T-helper 1 cell treated with Interleukin-12 subunit alpha and Interleukin-12 subunit beta and Interleukin-4 antibody, amounts not matched to agents 30 μg/mL and 1 μg/mL, for 36 hours (primary cell): ENCODE data around the gene GPLD1.

ENCODE experiments used
- H3K27ac Mint-ChIP-seq: one replicate; pipeline ENCODE4 v1.8.0; 2021; ENCODE audit warnings: mild to moderate bottlenecking, mixed read lengths
- H3K27me3 Mint-ChIP-seq: one replicate; pipeline ENCODE4 v1.8.0; 2021; ENCODE audit warnings: low read depth, mixed read lengths
- H3K36me3 Mint-ChIP-seq: one replicate; pipeline ENCODE4 v1.8.0; 2021; ENCODE audit warnings: low read depth, mixed read lengths
- H3K4me1 Mint-ChIP-seq: one replicate; pipeline ENCODE4 v1.8.0; 2021; ENCODE audit warnings: low read depth, mixed read lengths
- H3K4me3 Mint-ChIP-seq: one replicate; pipeline ENCODE4 v1.8.0; 2021; ENCODE audit warnings: mild to moderate bottlenecking, moderate library complexity, mixed read lengths
- H3K9me3 Mint-ChIP-seq: one replicate; pipeline ENCODE4 v1.8.0; 2021; ENCODE audit warnings: mixed read lengths

Gene GPLD1

GRCh38 chr6:24484657-24485323, 4.6 kb downstream of the GPLD1 start:
- no peak overlapping the region for H3K27ac Mint-ChIP-seq
- no peak overlapping the region for H3K4me3 Mint-ChIP-seq
- no peaks in the 10 kb centered on the region for H3K36me3 Mint-ChIP-seq
- H3K27me3 Mint-ChIP-seq, result no peaks in the 10 kb centered on the region
- no peaks in the 10 kb centered on the region for H3K9me3 Mint-ChIP-seq
- H3K4me1 Mint-ChIP-seq, result no peaks in the 10 kb centered on the region

GRCh38 chr6:24481449-24481848, 7.9 kb downstream of the GPLD1 start:
- Mint-ChIP-seq H3K4me3 (no peak overlapping the region), H3K27ac (no peak overlapping the region), H3K27me3 (peaks cover 7% of the 10 kb centered on the region), H3K9me3 (no peaks in the 10 kb centered on the region), H3K4me1 (no peaks in the 10 kb centered on the region), H3K36me3 (no peaks in the 10 kb centered on the region)

GRCh38 chr6:24480705-24481104, 8.7 kb downstream of the GPLD1 start:
- Mint-ChIP-seq H3K36me3 (no peaks in the 10 kb centered on the region), H3K27ac (no peak overlapping the region), H3K27me3 (peaks cover 7% of the 10 kb centered on the region), H3K4me3 (no peak overlapping the region), H3K9me3 (no peaks in the 10 kb centered on the region), H3K4me1 (no peaks in the 10 kb centered on the region)

GRCh38 chr6:24478903-24479302, 10.5 kb downstream of the GPLD1 start:
- H3K36me3 Mint-ChIP-seq, result no peaks in the 10 kb centered on the region
- no peak overlapping the region for H3K27ac Mint-ChIP-seq
- peaks cover 7% of the 10 kb centered on the region for H3K27me3 Mint-ChIP-seq
- no peaks in the 10 kb centered on the region for H3K4me1 Mint-ChIP-seq
- no peaks in the 10 kb centered on the region for H3K9me3 Mint-ChIP-seq
- H3K4me3 Mint-ChIP-seq, result no peak overlapping the region

- Mint-ChIP-seq H3K27me3 (peaks cover 7% of the 10 kb centered on the region), H3K4me1 (no peaks in the 10 kb centered on the region), H3K4me3 (no peak overlapping the region), H3K27ac (no peak overlapping the region), H3K36me3 (no peaks in the 10 kb centered on the region), H3K9me3 (no peaks in the 10 kb centered on the region)
Observed at GRCh38 chr6:24477070-24477469, 12.3 kb downstream of the GPLD1 start.

- H3K9me3 Mint-ChIP-seq, result no peaks in the 10 kb centered on the region
- no peak overlapping the region for H3K27ac Mint-ChIP-seq
- no peak overlapping the region for H3K4me3 Mint-ChIP-seq
- H3K36me3 Mint-ChIP-seq, result no peaks in the 10 kb centered on the region
- H3K27me3 Mint-ChIP-seq, result peaks cover 7% of the 10 kb centered on the region
- no peaks in the 10 kb centered on the region for H3K4me1 Mint-ChIP-seq
Observed at GRCh38 chr6:24476631-24477030, 12.7 kb downstream of the GPLD1 start.

GRCh38 chr6:24472181-24472580, 17.2 kb downstream of the GPLD1 start:
- Mint-ChIP-seq H3K27ac (no peak overlapping the region), H3K4me3 (no peak overlapping the region), H3K9me3 (no peaks in the 10 kb centered on the region), H3K27me3 (no peaks in the 10 kb centered on the region), H3K36me3 (no peaks in the 10 kb centered on the region), H3K4me1 (no peaks in the 10 kb centered on the region)

GRCh38 chr6:24469811-24470210, 19.6 kb downstream of the GPLD1 start:
- Mint-ChIP-seq H3K4me1 (no peaks in the 10 kb centered on the region), H3K9me3 (no peaks in the 10 kb centered on the region), H3K27ac (no peak overlapping the region), H3K4me3 (no peak overlapping the region), H3K36me3 (no peaks in the 10 kb centered on the region), H3K27me3 (peaks cover 4% of the 10 kb centered on the region)

GRCh38 chr6:24464253-24465038, 24.9 kb downstream of the GPLD1 start:
- Mint-ChIP-seq H3K4me3 (no peak overlapping the region), H3K9me3 (no peaks in the 10 kb centered on the region), H3K27me3 (peaks cover 4% of the 10 kb centered on the region), H3K27ac (no peak overlapping the region), H3K36me3 (no peaks in the 10 kb centered on the region), H3K4me1 (no peaks in the 10 kb centered on the region)

GRCh38 chr6:24460966-24461365, 28.4 kb downstream of the GPLD1 start:
- Mint-ChIP-seq H3K27me3 (no peaks in the 10 kb centered on the region), H3K4me3 (no peak overlapping the region), H3K4me1 (no peaks in the 10 kb centered on the region), H3K27ac (no peak overlapping the region), H3K9me3 (no peaks in the 10 kb centered on the region), H3K36me3 (no peaks in the 10 kb centered on the region)

GRCh38 chr6:24458941-24459340, 30.4 kb downstream of the GPLD1 start:
- Mint-ChIP-seq H3K4me1 (no peaks in the 10 kb centered on the region), H3K4me3 (no peak overlapping the region), H3K27me3 (no peaks in the 10 kb centered on the region), H3K36me3 (no peaks in the 10 kb centered on the region), H3K9me3 (no peaks in the 10 kb centered on the region), H3K27ac (no peak overlapping the region)

- no peaks in the 10 kb centered on the region for H3K9me3 Mint-ChIP-seq
- no peak overlapping the region for H3K27ac Mint-ChIP-seq
Observed at GRCh38 chr6:24458134-24458533, 31.2 kb downstream of the GPLD1 start.

GRCh38 chr6:24455061-24455460, 34.3 kb downstream of the GPLD1 start:
- H3K9me3 Mint-ChIP-seq, result no peaks in the 10 kb centered on the region
- H3K27me3 Mint-ChIP-seq, result no peaks in the 10 kb centered on the region
- H3K27ac Mint-ChIP-seq, result no peak overlapping the region
- H3K4me1 Mint-ChIP-seq, result no peaks in the 10 kb centered on the region
- no peak overlapping the region for H3K4me3 Mint-ChIP-seq
- H3K36me3 Mint-ChIP-seq, result no peaks in the 10 kb centered on the region

More at GRCh38 chr6:24458134-24458533, 31.2 kb downstream of the GPLD1 start:
- Mint-ChIP-seq H3K27me3 (no peaks in the 10 kb centered on the region), H3K4me3 (no peak overlapping the region), H3K36me3 (no peaks in the 10 kb centered on the region), H3K4me1 (no peaks in the 10 kb centered on the region)

GRCh38 chr6:24454452-24454851, 34.9 kb downstream of the GPLD1 start:
- Mint-ChIP-seq H3K36me3 (no peaks in the 10 kb centered on the region), H3K4me3 (no peak overlapping the region), H3K27ac (no peak overlapping the region), H3K27me3 (no peaks in the 10 kb centered on the region), H3K4me1 (no peaks in the 10 kb centered on the region), H3K9me3 (no peaks in the 10 kb centered on the region)

GRCh38 chr6:24453921-24454320, 35.5 kb downstream of the GPLD1 start:
- H3K27me3 Mint-ChIP-seq, result no peaks in the 10 kb centered on the region
- no peaks in the 10 kb centered on the region for H3K4me1 Mint-ChIP-seq

More at GRCh38 chr6:24453921-24454320, 35.5 kb downstream of the GPLD1 start:
- H3K9me3 Mint-ChIP-seq, result no peaks in the 10 kb centered on the region
- no peak overlapping the region for H3K27ac Mint-ChIP-seq
- no peaks in the 10 kb centered on the region for H3K36me3 Mint-ChIP-seq
- no peak overlapping the region for H3K4me3 Mint-ChIP-seq
